Measurements from ENCODE around the gene EHBP1L1.

Gene EHBP1L1

GRCh38 chr11:65575568-65576231 lies at the start of gene EHBP1L1:
Gene EHBP1L1, plus strand, starts transcription at chr11:65576053. Its CDS starts 250 bp downstream, at chr11:65576303.
- Mint-ChIP-seq H3K4me1 (peaks cover 81% of the 10 kb centered on the region), H3K27me3 (no peaks in the 10 kb centered on the region), H3K27ac (peak within 1 kb of the TSS; percentile 91 to 97), H3K4me3 (peak within 1 kb of the TSS; percentile 91 to 92), H3K9me3 (no peaks in the 10 kb centered on the region)
- DNase-seq (peak; percentile 80 to 86), ATAC-seq (peak; percentile 51)

- ATAC-seq: no peak
- H3K4me1 Mint-ChIP-seq: peaks cover 77% of the 10 kb centered on the region
- no peaks in the 10 kb centered on the region for H3K27me3 Mint-ChIP-seq
Observed at GRCh38 chr11:65526744-65527143, 49.1 kb upstream of the EHBP1L1 start.

GRCh38 chr11:65528819-65529350 lies 47.0 kb upstream of the EHBP1L1 start:
- Mint-ChIP-seq H3K4me3 (no peak overlapping the region), H3K27ac (no peak overlapping the region), H3K4me1 (peaks cover 56% of the 10 kb centered on the region), H3K27me3 (no peaks in the 10 kb centered on the region), H3K9me3 (no peaks in the 10 kb centered on the region)
- no peak for ATAC-seq
- no peak for DNase-seq

More at GRCh38 chr11:65526744-65527143, 49.1 kb upstream of the EHBP1L1 start:
- peak overlapping the region in 1 of 2 donors; percentile 89 for H3K27ac Mint-ChIP-seq
- peak overlapping the region; percentile 58 to 89 for H3K4me3 Mint-ChIP-seq
- no peak for DNase-seq
- H3K9me3 Mint-ChIP-seq: no peaks in the 10 kb centered on the region

- Mint-ChIP-seq H3K9me3 (no peaks in the 10 kb centered on the region), H3K4me1 (peaks cover 48% of the 10 kb centered on the region), H3K4me3 (no peak overlapping the region), H3K27me3 (no peaks in the 10 kb centered on the region), H3K27ac (peak overlapping the region; percentile 48 to 79)
- DNase-seq (no peak), ATAC-seq (no peak)
Observed at GRCh38 chr11:65529475-65530156, 46.2 kb upstream of the EHBP1L1 start.

GRCh38 chr11:65530157-65530496 lies 45.7 kb upstream of the EHBP1L1 start:
- ATAC-seq (peak; percentile 82), DNase-seq (no peak)
- Mint-ChIP-seq H3K4me1 (peaks cover 47% of the 10 kb centered on the region), H3K9me3 (no peaks in the 10 kb centered on the region), H3K27me3 (no peaks in the 10 kb centered on the region), H3K27ac (peak overlapping the region; percentile 5 to 48), H3K4me3 (no peak overlapping the region)

DNA sequence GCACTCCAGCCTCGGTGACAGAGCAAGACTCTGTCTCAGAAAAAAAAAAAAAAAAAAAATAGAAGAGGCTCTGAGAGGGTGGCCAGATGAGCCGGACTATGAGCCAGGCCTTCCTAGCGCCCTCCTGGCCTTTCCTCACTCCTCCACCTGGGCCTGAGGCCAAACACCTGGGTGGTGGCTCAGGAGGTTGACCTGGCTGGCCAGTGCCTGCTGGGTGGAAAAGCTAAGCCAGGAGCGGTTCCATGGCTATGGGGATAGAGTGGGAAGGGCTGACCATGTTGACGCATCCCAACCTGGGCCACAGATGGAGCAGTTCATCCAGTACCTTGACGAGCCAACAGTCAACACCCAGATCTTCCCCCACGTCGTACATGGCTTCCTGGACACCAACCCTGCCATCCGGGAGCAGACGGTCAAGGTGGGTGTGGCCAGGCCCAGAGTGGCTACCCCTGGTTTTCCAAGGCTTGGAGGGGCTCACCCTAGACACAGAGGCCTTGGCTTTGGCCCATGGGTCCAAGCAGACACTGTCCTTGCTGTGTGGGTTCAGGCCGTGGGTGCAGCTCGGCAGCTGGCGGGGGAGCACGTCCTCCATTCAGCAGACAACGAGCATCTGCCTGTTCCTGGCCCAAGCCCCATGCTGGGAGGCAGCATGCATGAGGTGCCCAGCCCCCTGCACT lies 43.3 kb upstream of the EHBP1L1 start:
- Mint-ChIP-seq H3K9me3 (no peaks in the 10 kb centered on the region), H3K4me1 (peaks cover 29% of the 10 kb centered on the region), H3K4me3 (no peak overlapping the region), H3K27me3 (no peaks in the 10 kb centered on the region), H3K27ac (no peak overlapping the region)
- DNase-seq (no peak), ATAC-seq (no peak)

- ATAC-seq (no peak), DNase-seq (no peak)
- no peak overlapping the region for H3K4me3 Mint-ChIP-seq
- no peaks in the 10 kb centered on the region for H3K9me3 Mint-ChIP-seq
- no peaks in the 10 kb centered on the region for H3K27me3 Mint-ChIP-seq
- H3K4me1 Mint-ChIP-seq: peaks cover 12% of the 10 kb centered on the region
- peak overlapping the region in 1 of 2 donors; percentile 86 for H3K27ac Mint-ChIP-seq
Observed at GRCh38 chr11:65535102-65535501, 40.8 kb upstream of the EHBP1L1 start.

GRCh38 chr11:65536412-65537295 lies 39.2 kb upstream of the EHBP1L1 start:
- no peaks in the 10 kb centered on the region for H3K27me3 Mint-ChIP-seq
- peak overlapping the region in 1 of 2 donors; percentile 49 for H3K27ac Mint-ChIP-seq
- peaks cover 16% of the 10 kb centered on the region for H3K4me1 Mint-ChIP-seq
- H3K4me3 Mint-ChIP-seq: no peak overlapping the region
- ATAC-seq (no peak), DNase-seq (no peak)
- H3K9me3 Mint-ChIP-seq: no peaks in the 10 kb centered on the region

DNA sequence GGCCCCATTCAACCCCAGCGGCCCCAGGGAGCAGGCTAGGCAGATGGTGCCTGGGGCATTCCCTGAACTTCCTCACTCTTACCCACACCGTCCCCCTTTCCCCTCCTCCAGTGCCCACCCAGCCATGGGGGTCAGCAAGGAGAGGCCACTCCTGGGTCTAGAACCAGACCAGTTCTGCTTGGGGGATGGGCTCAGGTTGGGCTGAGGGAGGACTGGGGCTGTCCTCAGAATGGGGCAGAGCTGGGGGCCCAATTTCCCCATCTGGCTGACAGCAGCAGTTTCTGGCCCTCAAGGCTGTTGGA lies 38.6 kb upstream of the EHBP1L1 start:
- DNase-seq (no peak), ATAC-seq (no peak)
- H3K27ac Mint-ChIP-seq: no peak overlapping the region
- no peaks in the 10 kb centered on the region for H3K27me3 Mint-ChIP-seq
- H3K9me3 Mint-ChIP-seq: no peaks in the 10 kb centered on the region
- H3K4me1 Mint-ChIP-seq: peaks cover 22% of the 10 kb centered on the region
- no peak overlapping the region for H3K4me3 Mint-ChIP-seq

- DNase-seq: no peak
- Mint-ChIP-seq H3K4me1 (peaks cover 22% of the 10 kb centered on the region), H3K4me3 (peak overlapping the region in 1 of 2 donors; percentile 8), H3K9me3 (no peaks in the 10 kb centered on the region), H3K27ac (peak overlapping the region in 1 of 2 donors; percentile 19), H3K27me3 (no peaks in the 10 kb centered on the region)
- no peak for ATAC-seq
Observed at GRCh38 chr11:65537620-65538231, 38.1 kb upstream of the EHBP1L1 start.

DNA sequence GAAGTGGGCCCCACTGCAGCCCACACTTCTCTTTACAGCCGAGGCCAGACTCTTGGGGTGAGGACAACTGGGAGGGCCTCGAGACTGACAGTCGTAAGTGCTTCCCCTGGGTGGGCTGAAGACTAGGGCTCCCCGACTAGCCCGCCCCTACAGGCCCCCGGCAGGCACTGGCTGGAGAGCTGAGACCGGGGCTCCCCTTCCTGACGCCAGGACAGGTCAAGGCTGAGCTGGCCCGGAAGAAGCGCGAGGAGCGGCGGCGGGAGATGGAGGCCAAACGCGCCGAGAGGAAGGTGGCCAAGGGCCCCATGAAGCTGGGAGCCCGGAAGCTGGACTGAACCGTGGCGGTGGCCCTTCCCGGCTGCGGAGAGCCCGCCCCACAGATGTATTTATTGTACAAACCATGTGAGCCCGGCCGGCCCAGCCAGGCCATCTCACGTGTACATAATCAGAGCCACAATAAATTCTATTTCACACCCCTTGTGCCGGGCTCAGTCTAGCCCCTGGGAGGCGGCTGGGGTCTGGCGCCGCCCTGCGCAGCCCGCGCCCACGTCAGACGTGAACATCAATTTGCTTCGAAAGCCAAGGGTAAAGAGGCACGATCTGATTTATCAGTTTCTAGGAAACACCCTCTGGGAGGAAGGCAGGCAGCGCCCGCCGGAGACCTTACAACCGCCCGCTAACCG lies 37.5 kb upstream of the EHBP1L1 start:
- H3K27ac Mint-ChIP-seq: no peak overlapping the region
- H3K4me3 Mint-ChIP-seq: peak overlapping the region in 1 of 2 donors; percentile 8
- no peaks in the 10 kb centered on the region for H3K27me3 Mint-ChIP-seq
- H3K4me1 Mint-ChIP-seq: peaks cover 22% of the 10 kb centered on the region
- ATAC-seq: no peak
- DNase-seq: no peak
- H3K9me3 Mint-ChIP-seq: no peaks in the 10 kb centered on the region

- Mint-ChIP-seq H3K27ac (no peak overlapping the region), H3K9me3 (no peaks in the 10 kb centered on the region), H3K27me3 (no peaks in the 10 kb centered on the region), H3K4me1 (peaks cover 22% of the 10 kb centered on the region), H3K4me3 (peak overlapping the region in 1 of 2 donors; percentile 13)
- no peak for DNase-seq
- ATAC-seq: no peak
Observed at GRCh38 chr11:65538915-65539743, 36.7 kb upstream of the EHBP1L1 start.

- no peaks in the 10 kb centered on the region for H3K27me3 Mint-ChIP-seq
- H3K27ac Mint-ChIP-seq: no peak overlapping the region
- peaks cover 22% of the 10 kb centered on the region for H3K4me1 Mint-ChIP-seq
- ATAC-seq: peak; percentile 82
- no peak for DNase-seq
- H3K4me3 Mint-ChIP-seq: peak overlapping the region; percentile 85
- no peaks in the 10 kb centered on the region for H3K9me3 Mint-ChIP-seq
Observed at GRCh38 chr11:65539744-65540289, 36.0 kb upstream of the EHBP1L1 start.

All from stimulated activated naive CD8-positive, alpha-beta T cell treated with anti-CD3 and anti-CD28 coated beads, Interleukin-15, amount 100 ng/mL, for 72 hours (primary cell).